Amniotic epithelial cell (primary cell): ENCODE measurements around the gene THSD4.
"Not testable (repeated sequence)": the region's sequence is repeated elsewhere in the genome, so short reads cannot be mapped to it uniquely, and the experiment has no call there.

Experiments
- DNase-seq: peaks from one replicate; pipeline ENCODE4 v3.0.0-alpha.2; 2010; ENCODE audit warnings: low read depth

THSD4 gene

DNA sequence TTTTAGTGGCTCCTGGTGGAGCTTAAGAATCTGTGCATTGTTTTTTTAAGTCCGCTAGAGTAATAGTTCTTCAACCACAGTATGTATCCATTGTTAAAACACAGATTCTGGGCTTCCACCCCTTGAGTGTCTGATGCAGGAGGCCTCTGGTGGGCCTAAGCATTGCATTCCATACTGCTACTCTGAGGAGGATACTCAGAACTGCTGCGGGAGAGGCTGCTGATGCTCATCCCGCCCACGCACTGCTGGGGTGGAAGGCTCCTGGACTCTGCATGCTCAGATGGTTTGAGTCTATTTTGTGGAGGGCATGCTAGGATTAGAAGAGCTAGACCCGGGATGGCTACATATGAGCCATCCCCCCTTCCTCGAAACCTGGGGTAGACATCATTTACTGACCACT lies 74.4 kb downstream of the THSD4 start:
- no peak for DNase-seq

GRCh38 chr15:71191296-71191695 lies 76.0 kb downstream of the THSD4 start:
- DNase-seq: peak; percentile 57

- no peak for DNase-seq
Observed at GRCh38 chr15:71192816-71193215, 77.5 kb downstream of the THSD4 start.

GRCh38 chr15:71194286-71194685 lies 79.0 kb downstream of the THSD4 start:
- DNase-seq: no peak

DNA sequence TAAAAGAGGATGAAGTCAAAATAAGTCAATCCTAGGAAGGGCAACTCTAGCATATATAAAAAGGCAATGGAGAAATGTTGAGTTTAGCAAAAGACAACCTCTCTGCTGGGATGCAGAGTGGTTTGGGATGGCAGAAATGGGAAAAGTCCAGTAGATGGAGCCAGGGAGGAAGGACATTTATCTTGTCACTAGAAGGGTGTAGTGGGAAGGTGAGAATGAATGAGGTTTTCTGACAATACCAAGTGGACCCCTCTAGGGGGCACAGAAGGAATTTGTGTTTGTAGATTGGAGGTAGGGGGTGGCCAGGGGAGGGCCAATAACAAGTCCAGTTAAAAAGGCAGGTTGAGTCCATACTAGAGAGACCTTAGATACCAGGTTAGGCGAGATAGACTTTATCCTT lies 80.0 kb downstream of the THSD4 start:
- no peak for DNase-seq

DNA sequence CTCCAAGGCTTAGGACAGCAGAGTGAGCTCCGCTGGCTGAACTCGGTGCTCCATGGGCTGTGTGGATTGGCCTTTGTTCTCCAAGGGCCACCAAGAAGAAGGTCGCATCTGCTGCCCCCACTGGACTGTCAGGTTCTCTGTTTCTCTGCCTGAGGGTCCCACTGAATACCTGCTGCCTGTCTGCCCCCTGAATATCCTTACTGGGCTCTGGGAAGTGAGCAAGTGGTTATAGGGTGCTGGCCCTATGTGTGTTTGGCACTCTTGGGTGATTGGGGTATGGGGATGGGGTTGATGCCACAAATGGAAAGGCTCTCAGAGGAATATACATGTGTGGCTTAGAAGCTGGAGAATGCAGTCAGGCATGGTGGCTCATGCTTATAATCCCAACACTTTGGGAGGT lies 82.3 kb downstream of the THSD4 start:
- no peak for DNase-seq

DNA sequence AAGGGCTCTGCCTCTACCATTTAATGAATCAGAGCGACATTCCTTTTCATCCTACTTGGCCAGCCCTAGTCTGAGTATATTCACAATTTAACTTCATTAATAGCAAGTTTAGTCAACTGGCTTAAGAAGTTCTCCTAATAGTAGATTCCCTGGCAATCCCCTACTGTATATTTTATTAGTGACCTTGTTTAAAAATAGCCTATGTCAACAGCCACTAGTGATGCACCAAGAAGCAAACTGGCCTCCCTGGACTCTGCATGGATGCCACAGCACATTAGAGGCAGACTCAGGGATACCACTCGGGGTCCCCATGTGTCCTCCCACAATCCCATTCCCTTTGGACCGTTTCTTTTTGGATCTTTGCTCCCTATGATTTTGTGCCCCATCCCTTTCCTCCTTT lies 83.6 kb downstream of the THSD4 start:
- no peak for DNase-seq

DNA sequence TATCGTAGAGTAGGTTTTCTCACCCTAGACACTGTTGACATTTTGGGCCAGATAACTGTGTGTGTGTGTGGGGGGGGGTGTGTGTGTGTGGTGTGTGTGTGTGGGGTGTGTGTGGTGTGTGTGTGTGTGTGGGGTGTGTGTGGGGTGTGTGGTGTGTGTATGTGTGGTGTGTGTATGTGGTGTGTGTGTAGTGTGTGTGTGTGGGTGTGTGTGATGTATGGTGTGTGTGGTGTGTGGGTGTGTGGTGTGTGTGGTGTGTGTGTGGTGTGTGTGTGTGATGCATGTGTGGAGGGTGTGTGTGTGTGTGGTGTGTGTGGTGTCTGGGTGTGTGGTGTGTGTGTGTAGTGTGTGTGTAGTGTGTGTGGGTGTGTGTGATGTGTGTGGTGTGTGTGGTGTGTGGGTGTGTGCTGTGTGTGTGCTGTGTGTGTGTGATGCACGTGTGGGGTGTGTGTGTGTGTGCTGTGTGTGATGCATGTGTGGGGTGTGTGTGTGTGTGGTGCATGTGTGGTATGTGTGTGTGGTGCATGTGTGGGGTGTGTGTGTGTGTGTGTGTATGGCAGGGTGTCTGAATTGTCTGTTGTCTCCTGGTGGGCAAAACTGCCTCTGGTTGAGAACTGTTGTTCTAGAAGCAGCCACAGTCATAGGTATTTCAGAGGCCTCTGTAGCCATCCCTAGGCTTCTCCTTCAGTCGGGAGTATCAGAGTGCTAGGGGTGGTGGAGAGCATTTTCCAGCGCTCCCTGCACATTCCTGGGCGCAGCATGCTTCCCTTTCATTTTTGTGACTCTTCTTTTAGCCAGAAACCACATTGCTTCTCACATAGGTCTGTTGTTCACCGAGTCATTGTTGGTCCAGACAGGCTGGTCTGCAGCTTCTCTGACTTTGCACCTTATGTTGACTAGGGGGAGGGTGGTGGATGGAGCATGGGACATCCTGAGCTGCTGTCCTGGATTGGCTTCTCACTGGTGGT lies 84.4 kb downstream of the THSD4 start:
- peak; percentile 11 for DNase-seq

- no peak for DNase-seq
Observed at GRCh38 chr15:71201477-71201876, 86.2 kb downstream of the THSD4 start.

DNA sequence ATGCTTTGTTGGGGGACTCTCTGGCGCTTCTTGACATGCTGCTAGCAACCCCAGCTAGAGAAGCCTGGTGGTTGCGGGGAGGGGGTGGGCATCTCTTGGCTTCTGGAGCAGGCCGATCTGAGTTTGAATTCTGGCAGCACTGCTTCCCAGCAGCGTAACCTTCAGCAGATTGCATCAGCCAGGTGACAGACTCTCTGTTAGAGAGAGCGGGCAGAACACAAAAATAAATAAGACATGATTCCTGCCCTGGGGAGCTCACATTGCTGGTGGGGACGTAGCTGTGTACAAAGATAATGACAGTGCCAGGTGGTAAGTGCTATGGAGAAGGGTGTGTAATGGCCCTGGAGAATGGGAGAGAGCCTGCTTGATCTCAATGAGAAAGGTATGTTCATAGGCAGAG lies 87.4 kb downstream of the THSD4 start:
- DNase-seq: no peak

DNA sequence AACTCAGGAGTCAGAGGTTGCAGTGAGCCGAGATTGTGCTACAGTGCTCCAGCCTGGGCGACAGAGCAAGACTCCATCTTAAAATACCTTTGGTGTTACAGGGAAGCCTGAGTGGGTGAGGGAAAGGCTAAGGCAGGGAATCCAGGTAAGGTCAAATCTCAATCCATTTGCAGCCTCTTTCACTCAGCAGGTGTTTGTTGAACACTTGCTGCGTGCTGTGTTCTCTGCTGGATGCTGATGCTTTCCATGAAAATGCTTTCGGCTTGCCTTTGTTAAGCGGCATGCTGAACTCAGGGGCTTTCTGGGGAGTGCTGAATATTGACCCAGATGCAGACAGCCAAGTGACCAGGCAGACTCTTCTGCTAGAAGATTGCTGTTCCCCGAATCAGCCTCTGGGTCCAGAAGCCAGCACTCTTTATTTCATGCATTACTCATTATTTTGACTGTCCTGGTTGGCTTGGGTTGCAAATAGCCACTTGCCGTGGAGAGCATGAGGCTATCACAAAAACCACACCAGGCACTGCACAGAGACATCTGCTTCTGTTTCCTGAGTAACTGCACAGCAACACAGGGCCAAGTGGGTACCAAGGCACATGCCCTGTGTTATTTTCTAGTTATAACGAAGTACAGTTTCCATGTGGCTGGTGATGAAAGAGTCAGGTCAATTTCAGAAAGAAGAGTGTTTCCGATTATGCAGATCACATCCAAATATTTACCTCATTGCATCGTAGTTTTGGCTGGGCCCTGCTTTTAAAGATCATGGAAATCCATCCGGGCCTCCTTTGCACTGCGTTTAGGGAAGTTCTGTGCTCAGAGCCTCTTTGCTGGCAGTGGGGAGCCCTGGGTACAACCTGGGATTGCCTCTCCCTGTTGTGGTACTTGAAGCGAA lies 88.6 kb downstream of the THSD4 start:
- DNase-seq: no peak

- no peak for DNase-seq
Observed at GRCh38 chr15:71207141-71207540, 91.9 kb downstream of the THSD4 start.

DNA sequence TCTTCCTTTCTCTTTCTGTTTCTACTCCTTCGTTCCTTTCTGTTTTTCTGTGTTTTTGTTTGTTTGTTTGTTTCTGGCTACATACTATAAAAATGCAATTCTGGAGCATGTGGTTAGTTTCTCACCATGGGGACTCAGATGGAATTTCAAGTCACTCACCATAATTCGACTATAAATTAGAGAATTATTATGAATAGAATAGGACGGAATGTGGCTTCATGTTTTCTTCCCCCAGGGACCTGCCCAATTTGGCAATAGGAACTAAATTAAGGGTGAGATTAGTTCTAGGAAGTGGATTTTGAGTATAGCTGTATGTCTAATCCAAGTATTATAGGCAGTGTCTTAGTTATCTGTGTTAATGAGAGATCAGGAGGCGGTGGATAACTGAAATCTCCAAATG lies 96.9 kb downstream of the THSD4 start:
- no peak for DNase-seq

- DNase-seq: not testable (repeated sequence)
Observed at GRCh38 chr15:71213943-71214342, 98.7 kb downstream of the THSD4 start.

GRCh38 chr15:71215126-71215894 lies 100.0 kb downstream of the THSD4 start:
- no peak for DNase-seq

- DNase-seq: no peak
Observed at GRCh38 chr15:71218272-71218805, 103.1 kb downstream of the THSD4 start.

- DNase-seq: no peak
Observed at GRCh38 chr15:71219101-71219500, 103.8 kb downstream of the THSD4 start.

DNA sequence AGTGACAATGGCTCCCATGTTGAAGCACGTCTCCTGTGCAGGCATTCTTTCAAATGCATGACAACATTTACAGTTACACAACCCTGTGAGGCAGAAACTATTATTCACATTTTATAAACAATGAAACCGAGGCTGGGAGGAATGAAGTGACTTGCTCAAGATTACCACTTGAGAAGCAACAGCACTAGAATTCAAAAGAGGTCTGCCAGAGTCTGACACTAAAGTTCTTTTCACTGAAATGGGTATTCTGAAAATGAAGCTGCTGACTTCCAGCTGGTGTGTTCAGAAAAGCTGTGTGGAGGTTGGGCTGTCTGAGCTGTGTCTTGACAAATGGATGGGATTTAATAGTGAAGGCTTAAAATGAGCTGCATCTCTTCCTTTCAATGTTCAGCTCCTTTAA lies 104.4 kb downstream of the THSD4 start:
- peak; percentile 89 for DNase-seq

- DNase-seq: no peak
Observed at GRCh38 chr15:71220828-71221227, 105.6 kb downstream of the THSD4 start.

- DNase-seq: no peak
Observed at GRCh38 chr15:71221417-71221816, 106.1 kb downstream of the THSD4 start.

DNA sequence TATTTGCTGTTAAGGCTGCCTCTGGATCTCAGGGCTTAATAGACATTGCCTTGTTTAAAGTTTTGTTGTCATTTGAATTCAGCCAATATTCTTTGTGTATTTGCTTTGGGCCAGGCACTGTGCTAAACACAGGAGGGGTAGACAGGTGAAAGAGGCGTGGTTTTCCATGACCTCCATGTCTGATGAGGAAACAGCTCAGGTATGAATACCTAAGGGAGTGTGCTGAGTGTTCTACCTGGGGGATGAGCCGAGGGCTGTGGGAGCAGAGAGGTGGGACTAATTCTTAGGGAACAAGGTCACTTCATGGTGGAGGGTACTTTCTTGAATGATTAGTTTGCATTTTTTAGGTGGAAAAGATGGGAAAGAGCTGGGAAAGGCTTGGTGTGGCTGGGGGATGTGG lies 108.2 kb downstream of the THSD4 start:
- DNase-seq: no peak

DNA sequence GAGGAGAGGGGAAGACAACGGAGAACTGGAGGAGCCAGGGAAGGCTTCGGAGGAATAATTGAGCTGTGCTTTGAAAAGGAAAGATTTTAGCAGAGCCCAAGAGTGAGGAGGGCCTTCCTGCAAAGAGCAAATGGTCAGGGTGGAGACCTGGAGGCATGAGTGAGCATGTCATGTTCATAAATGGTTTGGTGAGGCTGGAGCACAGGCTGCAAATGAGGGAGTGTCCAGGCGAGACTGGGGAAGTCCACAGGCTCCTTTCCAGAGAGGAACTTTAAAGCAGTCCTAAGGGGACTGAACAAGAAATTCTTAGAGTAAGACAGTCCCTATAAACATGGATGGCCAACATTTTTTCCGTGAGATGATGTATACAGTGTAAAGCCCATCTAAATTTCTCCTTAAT lies 108.8 kb downstream of the THSD4 start:
- DNase-seq: no peak
